Renal cortex interstitium (tissue), 11 donors: ENCODE results near the gene HAPSTR1. TPM values are rescaled to one million over a fixed set of nuclear protein-coding genes. Genes with fewer than 3 reads are reported as not detected.

Experiments used
- DNase-seq, 11 donors: peaks; one replicate each; pipeline ENCODE4 v3.0.0-alpha.2; 2013; ENCODE audit warnings: low read depth in 9 of 11, low spot score in 4 of 11; ENCODE audit errors: extremely low read depth in 1 of 11
- polyA plus RNA-seq, 3 donors: library from polyadenylated mRNA; unstranded; fragments of 120-200 nt; gene quantifications; one replicate each; pipeline ENCODE4 v1.2.1, GENCODE V29; 2013; ENCODE audit not compliant: insufficient read length in 3 of 3

The HAPSTR1 gene
- polyA plus RNA-seq, 3 donors: 44.5 to 51.5 (median 46.2) TPM

DNA sequence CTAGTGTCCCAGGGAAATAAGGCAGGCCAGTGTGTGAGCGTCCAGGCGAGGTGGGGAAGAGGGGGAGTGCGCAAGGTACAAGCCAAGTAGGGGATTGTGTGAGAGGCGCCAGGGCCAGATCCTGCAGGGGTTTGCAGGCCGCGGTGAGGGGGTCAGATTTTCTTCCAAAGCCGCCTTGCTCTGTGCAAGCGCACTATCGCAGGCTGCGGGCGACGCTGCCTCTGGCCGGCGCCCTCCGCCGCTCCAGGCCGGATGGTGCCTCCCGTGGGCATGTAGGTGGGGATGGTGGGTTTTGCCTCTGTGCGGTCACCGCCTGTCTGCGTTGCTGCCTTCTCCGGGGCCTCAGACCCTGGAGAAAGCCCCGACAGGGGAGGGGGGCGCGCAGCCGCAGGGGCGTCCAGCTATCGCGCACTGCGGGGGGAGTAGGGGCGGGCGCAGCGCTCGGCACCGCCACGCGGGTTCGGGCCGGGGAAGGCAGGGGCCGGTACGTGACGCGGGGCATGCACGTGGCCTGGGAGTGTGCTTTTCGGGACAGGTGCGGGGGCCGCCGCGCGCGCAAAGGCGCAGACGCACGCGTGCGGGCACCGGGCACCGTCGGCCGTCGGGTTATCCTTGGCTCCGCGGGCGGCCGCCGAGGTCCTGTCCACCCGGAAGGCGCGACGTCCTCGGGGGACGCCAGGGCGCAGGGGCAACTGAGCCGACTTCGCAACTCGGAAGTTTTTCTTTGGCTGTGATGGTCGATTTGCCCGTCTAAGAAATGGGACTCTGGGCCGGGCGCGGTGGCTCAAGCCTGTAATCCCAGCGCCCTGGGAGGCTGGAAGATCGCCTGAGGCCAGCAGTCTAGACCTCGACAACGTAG is 1.1 kb upstream of the HAPSTR1 start:
- peak in 4 of 11 donors; percentile 13 to 22 (median 20) for DNase-seq

- DNase-seq: peak in 3 of 11 donors; percentile 20 to 23 (median 20)
Measured at GRCh38 chr16:9091867-9092281, 430 bp downstream of the HAPSTR1 start.

DNA sequence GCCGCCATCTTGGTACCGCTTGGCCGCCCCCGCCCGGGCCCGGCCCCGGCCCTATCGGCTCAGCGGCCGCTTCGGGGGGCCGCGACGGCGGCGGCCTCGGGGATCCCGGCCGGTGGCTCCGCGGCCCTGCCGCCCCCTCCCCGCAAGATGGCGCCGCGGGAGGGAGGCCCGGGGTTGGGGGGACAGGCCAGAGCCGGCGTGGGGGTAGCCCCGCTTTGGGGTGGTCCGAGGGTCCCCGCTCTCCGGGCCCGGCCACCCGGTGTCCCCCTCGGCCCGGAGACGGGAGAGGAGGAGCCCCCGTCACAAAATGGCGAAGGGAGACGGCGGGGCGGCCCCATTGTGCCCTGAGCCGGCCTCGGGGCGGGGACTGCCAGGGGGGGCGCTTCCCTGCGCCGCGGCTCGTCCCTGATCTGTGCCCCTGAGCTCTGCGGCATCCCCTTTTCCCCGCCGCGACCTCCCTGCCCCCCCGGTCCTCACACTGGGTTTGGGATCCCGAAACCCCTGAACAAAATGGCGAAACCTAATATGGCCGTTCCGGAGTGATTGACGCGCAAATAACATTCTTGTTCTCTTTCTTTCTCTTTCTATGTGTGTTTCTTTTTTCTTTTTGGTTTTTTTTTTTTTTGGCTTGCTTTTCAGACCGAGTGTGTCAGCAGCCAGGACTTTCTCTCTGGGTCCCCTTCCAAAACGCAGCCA is 986 bp downstream of the HAPSTR1 start:
- DNase-seq: peak in 4 of 11 donors; percentile 29 to 44 (median 36)

- peak in 4 of 11 donors; percentile 11 to 22 (median 18) for DNase-seq
Measured at GRCh38 chr16:9092978-9093344, 1.5 kb downstream of the HAPSTR1 start.

DNA sequence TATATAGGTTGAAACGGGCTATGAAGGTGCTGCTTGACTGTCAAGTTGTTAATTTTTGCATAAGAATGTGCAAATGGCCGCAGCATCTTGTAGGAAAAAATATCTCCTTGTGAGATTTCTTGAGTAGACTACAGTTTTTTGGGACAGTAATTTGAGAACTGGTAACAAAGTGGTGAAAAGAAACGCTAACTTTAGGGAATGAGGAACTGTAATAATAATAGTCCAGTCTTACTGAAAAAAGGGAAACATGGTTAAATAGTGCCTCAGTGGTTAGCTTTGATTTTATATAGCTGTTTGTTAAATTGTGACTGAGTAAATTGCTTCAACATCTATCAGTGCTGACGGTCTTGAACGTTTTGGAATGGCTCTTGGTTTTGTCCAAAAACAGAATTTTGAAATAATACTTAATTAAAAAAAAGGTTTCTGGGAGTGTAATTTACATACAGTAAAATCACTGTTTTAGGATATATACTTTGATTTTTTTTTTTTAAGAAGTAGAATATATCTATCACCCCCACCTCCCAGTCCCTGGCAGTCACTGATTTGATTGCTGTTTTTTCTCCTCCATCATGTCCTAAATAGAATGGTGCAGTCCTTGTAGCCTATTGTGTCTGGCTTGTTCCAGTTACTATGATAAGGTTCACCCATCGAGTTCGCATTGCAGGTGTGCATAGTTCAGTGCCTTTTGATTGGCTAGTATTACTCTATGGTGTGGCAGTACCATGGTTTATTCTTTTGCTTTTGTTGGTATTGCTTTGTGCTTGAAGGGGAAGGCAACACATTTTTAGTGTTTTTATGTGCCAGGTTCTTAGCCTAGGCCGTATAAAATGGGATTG is 2.8 kb downstream of the HAPSTR1 start:
- DNase-seq: no peak

DNA sequence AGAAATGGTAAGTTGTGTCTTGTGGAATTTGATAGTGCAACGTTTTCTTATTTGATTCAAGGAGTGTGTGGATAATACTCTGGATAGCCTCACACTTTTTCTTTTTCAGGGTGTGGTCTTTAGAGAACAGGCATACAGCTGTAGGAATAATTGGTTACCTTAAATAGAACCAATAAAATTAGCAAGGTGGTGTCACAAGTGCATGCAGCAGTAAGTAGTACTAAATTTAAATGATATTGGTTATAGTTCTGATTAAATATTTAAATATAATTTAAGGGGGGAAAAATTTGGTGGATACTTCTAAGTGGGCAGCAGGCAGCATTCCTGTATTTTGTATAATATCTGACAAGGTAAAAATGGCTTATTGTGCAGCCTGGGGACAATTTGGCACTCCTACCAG is 3.7 kb downstream of the HAPSTR1 start:
- no peak for DNase-seq

GRCh38 chr16:9095656-9096397 is 4.4 kb downstream of the HAPSTR1 start:
- no peak for DNase-seq

DNA sequence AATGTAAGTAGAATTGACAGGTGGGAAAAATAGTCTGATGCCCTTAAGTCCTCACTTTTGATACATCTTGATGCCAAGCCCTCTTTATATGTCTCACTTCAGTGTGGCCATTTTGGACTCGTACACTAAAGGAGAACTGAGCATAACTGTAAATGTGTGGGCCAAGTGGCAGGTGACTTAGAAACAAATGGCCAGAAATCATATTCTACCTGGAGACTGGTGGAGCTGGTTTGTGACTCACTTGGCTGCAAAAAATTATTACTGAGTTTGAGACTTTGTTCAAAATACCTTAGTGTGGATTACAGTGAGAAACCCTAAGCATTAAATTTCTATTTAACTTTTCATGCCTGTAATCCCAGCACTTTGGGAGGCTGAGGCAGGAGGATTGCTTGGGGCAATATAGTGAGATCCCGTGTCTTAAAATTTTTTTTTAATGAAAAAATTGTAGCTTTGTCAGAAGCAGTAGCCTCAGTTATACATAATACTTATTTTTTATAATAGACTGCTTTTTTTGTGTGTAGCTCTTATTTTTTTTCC is 5.0 kb downstream of the HAPSTR1 start:
- DNase-seq: no peak

DNA sequence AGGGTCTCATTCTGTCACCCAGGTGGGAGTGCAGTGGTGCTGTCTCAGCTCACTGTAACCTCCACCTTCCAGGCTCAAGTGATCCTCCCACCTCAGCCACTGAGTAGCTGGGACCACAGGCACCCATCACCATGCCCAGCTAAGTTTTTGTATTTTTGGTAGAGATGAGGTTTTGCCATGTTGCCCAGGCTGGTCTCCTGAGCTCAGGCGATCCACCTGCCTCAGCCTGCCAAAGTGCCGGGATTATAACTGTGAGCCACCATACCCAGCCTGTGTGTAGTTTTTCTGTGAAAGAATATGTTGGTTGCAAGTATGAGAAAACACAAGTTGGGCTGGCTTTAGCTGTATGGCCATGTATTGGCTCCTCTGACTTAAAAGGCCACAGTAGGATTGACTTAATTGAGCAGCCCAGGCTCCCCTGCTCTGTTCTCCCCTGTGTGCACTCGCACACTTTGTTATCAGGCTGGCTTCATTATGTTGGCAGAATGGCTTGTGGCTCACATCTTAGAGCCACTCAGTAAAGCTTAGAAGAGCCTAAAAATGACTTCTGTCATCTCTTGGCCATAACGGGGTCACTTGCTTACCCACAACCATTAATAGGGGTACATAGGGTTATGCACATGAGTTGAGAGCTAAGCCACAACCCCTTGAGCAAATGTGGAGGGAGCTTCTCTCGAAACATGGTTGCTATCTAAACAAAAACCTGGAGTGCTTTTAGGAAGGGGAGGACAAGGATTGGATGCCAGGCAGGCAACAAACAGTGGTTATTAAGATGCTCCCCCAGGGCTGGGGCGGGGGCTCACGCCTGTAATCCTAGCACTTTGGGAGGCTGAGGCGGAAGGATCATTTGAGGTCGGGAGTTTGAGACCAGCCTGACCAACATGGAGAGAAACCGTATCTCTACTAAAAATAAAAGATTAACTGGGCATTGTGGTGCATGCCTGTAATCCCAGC is 6.1 kb downstream of the HAPSTR1 start:
- no peak for DNase-seq

DNA sequence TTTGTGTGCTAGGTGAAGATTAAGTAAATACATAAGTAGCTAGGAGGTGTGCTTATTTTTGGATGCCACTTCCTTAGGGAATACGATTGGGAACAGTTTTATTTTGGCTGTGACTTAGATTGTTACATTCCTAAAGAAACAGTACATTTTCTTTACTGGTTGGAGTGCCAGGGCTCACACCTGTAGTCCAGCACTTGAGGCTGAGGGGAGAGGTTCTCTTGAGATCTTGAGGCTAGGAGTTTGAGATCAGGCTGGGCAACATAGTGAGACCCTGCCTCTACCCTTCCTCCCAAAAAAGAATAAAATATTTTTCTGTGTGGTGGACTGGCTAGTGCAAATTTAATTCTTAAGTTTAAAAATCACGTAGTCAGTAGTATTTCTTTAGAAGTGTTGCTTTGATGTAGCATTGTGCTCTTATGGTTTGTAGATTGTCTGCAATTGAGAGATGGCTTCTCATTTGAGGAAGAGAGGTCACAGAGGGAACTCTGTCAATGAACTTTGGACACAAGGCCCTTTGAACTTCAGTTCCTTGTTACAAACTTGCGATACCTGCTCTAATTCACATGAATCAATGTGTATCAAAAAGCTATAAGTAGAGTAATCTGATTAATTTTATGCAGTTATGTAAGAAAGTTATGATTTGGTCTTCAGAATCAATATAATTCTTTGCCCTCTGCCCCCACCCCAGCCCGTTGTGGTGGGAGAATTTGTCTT is 7.1 kb downstream of the HAPSTR1 start:
- no peak for DNase-seq

- DNase-seq: no peak
Measured at GRCh38 chr16:9099131-9099625, 7.7 kb downstream of the HAPSTR1 start.

DNA sequence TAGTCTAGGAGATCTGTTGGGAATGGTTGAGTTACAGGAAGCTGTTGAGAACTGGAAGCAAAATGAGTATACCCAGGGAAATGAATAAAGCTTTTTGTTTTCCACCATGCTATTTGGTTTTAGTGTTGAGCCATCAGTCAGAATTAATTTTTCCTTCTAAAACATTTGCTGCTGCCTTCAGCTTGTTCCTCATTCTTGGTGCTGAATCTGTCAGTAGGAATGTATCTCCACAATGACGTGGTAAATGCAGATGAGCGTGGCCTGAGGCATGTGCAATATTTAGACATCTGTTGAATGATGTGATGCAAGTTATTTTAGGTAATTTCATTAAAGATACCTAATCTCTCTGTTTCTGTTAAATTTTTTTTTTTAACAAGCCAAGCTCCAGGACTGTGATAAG is 10.9 kb downstream of the HAPSTR1 start:
- DNase-seq: no peak

DNA sequence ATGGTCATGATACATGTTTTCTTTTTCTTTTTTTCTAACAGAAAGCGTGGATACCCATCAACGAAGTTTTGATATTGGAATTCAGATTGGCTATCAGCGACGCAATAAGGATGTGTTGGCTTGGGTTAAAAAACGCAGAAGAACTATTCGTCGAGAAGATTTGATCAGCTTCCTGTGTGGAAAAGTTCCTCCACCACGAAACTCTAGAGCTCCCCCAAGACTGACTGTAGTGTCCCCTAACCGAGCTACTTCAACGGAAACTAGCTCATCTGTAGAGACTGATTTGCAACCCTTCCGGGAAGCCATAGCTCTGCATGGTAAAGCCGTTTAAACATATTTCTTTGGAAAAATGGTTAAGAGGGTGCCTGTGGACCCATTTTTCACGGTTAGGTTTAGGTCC is 11.5 kb downstream of the HAPSTR1 start:
- DNase-seq: no peak

- no peak for DNase-seq
Measured at GRCh38 chr16:9103546-9103945, 12.1 kb downstream of the HAPSTR1 start.

GRCh38 chr16:9105189-9105588 is 13.7 kb downstream of the HAPSTR1 start:
- no peak for DNase-seq

DNA sequence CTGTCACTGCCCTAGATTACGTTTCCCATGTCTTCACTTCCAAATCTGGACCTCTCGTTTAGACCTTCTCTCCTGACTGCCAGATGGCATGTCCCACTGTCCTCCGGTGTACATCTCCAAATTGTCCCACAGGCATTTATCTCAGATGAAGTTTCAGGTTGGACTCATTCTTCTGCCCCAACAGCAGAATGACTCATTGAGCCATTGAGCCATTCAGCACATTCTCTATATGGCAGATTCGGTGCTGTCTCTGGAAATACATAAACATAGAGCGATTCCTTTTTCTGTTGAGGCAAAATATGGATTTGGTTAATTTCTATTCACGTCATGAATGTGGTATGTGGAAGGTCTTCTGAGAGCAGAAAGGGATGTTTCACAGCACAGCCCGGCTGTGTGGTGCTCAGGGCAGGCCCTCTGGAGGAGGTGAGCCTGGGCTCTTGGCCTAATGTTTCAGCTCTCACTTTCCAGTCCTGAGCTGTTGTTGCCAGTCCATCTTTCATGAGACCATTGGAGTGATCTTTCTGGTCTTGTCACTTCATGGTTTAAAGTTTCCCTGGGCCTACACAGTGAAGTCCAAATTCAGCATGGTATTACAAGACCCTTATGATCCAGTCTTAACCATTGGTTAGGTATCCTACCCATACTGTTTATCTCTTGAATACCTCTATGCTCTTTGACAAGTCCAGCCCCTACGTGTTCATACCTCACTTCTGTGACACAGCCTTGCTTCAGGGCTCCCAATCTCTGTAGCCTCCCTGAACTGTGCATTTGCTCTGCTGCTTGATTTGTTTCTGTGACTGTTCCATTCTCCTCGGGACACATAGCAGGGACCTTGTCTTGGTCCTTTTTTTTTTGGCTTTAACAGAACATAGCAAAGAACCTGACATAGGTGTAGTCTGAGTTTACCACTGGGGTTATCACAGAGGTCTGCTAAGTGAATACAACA is 15.9 kb downstream of the HAPSTR1 start:
- DNase-seq: no peak
